Stimulated activated CD4-positive, alpha-beta T cell treated with anti-CD3 and anti-CD28 coated beads, TNF-alpha, amount 100 ng/mL, for 48 hours (primary cell): ENCODE data around the gene TRIM8.

Experiments
- DNase-seq, 3 donors: peaks; one replicate each; pipeline ENCODE4 v3.0.0-alpha.2; 2020; ENCODE audit warnings: low read depth in 3 of 3

The TRIM8 gene

GRCh38 chr10:102632394-102633111 is 11.7 kb upstream of the TRIM8 start:
- no peak for DNase-seq

- DNase-seq = no peak
These were observed 11.0 kb upstream of the TRIM8 start for GRCh38 chr10:102633287-102633686.

DNA sequence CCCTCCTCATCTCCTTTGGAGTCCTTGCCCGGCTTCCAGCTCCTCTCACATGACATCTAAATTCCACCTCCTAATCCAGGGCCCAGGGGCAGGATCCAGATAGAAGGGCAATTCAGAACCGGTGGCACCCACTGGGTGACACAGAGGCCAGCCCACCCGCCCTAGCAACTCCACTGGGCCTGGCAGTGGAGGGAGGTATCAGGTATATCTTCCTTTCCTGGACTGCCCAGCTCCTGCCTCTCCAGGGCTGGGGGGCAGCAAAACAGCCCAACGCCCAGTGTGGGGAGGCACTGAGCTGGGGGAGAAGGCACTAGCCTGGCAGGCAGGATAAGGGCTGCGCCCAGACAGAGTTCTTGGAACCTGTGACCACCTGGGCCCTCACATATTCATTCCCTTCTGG is 10.4 kb upstream of the TRIM8 start:
- DNase-seq = no peak

- DNase-seq = no peak
These were observed 9.6 kb upstream of the TRIM8 start for GRCh38 chr10:102634686-102635085.

DNA sequence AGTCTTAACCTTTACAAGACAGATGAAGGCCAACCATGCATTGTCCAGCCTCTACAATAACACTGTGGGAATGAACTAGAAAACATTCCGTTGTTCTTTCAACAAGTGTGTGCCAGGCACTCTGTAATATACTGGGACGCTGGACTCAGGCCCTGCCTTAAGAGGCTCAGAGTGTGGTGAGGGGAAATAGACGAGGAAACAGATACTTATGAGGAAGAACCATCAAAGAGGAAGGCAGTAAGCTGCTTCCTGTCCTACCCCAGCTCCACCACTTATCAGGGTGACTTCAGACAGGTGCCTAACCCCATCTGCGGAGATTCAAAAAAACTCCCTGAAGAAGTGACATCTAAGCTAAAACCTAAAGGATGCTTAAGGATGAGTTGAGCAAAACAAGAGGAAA is 8.9 kb upstream of the TRIM8 start:
- no peak for DNase-seq

DNA sequence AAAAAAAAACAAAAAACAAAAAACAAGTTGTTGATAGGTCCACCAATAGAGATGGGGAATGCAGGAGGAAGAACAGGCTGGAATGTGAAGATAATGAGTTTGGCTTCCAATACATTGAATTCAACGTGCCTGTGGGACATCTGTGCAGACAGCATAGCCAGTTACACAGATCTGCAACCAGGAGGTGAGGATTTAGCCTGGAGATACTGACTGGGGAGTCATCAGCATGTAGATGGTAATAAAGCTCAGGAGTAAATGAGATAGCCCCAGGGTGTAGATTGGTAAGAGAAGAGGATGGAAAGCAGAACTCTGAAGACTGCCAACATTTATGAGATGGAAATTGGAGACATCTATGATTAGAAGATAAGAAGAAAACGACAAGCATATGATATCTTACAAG is 4.7 kb upstream of the TRIM8 start:
- DNase-seq = no peak

DNA sequence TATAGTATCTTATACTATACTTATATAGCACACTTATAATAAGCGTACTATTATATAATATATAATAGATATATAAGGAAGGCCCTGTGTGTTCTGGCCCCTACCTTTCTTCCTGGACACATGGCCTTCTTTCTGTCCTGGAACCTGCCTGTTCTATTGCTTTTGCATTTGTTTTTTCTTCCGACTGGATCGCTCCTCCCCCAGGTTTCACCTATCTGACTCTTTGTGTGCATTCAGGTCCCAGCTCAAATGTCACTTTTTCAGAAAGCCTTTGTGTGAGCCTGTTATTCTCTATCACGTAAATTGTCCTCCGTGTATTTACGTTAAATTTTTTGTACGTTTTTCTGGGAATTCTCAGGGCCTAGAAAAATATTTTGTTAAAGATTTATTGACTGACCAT is 2.9 kb upstream of the TRIM8 start:
- no peak for DNase-seq

DNA sequence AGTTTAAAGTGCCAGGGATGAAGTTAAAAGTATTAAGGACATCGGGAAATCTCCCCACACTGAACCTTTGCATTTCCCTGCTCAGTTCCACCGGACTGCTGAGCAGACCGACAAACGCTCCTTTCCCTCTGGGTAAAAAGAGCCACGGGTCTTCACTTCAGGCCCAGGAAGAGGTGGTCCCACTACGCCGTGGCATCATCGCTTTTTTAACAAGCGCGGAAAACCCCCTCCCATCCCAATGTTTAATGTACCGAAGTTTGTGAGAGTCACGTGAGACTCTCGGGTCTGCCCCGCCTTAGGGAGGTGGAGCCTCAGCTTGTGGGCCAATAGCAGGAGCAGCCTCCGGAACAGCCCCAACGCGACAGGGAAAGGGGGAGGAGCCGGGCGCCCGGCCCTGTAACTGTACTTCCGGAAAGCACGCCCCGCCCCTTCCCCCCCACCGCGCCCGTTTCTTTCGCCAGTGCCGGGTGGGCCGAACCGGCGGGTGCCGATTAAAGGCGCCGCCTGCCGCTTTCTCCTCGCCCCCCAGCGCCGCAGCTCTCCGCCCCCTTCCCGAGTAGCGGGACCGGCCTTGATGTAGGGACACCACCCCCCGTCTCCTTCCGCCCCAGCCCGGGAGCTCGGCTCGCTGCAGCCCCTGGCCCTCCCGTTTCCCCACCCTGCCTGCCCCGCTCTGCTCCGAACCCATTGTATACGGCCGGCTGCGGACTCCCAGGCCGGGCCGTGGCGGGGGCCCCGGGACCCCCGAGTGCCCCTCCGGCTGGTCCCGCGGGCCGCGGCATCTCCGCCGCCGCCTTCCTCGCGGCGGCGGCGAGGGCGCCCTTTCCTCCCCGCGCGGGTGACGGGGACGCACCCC is 2.2 kb upstream of the TRIM8 start:
- DNase-seq = peak; percentile 97 to 98 (median 97)

- no peak for DNase-seq
These were observed 1.4 kb upstream of the TRIM8 start for GRCh38 chr10:102642736-102643335.

- DNase-seq = no peak
These were observed 778 bp upstream of the TRIM8 start for GRCh38 chr10:102643336-102644065.

- peak in 2 of 3 donors; percentile 69 to 70 for DNase-seq
These were observed 538 bp downstream of the TRIM8 start for GRCh38 chr10:102644646-102645387.

- no peak for DNase-seq
These were observed 1.1 kb downstream of the TRIM8 start for GRCh38 chr10:102645388-102645740.

DNA sequence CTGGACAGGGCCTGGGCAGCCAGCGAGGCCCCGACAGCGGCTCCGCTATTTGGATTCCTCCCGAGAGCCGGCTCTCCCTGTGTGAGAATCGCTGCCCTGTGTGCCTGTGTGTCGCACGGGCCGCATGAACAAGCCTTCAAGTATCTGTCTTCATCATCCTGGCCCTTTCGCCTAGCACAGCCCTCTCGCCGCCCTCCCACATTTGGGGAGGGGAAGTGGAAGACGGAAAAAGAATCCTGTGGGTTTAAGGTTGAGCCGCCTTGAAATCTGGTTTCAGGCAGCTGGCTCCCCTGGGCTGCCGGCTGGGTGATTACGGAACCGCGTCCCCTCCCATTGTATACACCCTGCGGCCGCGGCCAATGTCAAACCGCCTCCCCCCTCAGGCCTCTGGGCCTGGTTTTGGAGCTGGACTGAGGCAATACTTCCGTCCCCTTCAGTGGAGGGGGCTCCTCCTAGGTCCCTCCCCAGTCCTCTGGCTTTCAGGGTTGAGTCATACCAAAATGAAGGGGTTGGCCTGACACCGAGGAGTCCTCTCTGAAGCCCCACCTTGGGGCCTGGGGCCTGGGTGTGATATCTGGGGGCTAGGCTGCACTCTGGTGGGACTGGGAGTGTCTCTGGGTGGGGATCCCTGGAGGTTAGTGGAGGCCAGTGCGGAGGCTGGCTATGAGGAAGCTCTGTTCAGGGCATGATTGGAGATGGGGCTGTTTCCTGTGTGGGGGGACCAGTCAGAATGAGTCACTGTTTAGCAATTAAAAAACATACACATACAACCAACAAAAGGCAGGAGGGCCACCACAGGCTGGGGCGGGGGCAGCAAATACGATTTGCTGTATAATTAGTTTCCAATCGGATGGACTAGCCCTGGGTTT is 1.7 kb downstream of the TRIM8 start:
- DNase-seq = peak in 2 of 3 donors; percentile 59 to 65

- peak in 1 of 3 donors; percentile 46 for DNase-seq
These were observed 2.5 kb downstream of the TRIM8 start for GRCh38 chr10:102646610-102647442.

GRCh38 chr10:102647443-102648268 is 3.4 kb downstream of the TRIM8 start:
- no peak for DNase-seq

GRCh38 chr10:102648269-102648888 is 4.1 kb downstream of the TRIM8 start:
- DNase-seq = no peak

DNA sequence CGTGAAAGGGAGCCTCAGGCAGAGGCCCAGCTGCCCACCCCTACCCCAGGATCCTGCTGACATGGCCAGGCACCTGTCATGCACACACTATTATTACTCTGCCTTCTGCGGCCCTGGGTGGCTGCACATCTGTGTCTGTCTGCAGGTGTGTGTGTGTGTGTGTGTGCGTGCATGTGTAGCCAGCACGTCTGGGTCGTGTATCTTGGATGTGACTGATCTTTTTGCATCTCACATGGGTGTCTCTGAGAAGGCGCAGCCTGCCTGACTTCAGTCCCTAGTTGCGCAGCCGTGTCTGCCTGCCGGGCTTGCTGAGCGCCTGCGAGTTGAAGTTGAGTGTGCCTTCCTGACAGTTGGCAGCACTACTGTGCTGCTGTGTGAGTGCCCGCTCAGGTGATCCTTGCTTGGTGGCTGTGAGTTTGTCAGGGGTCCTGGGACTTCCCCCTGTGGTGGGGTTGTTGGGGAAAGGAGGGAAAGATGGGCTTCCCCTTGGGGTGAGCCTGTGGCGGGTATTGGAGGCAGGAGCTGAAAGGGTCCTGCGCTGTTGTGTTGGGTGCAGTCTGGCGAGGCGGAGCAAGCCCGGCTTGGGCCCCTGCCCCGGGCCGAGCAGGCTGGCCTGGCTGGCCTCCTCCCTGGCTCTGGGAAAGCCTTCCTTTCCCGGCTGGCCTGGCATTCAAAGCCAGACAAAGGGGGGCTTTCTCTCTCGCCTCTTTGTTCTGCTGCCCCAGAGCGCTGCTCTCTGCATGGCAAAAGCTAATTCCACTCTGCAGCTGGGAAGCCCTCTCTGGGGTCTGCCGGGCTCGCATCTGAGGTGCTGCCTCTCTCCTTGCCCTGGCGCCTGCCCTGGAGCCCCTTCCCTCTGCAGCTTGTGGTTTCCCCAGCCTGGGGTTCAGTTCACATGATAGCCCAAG is 4.9 kb downstream of the TRIM8 start:
- DNase-seq = no peak
